Activated naive CD8-positive, alpha-beta T cell treated with anti-CD3 and anti-CD28 coated beads, Interleukin-2, amount 50 U/mL, for 16 hours (primary cell): ENCODE results near the gene ZBTB17.
"Not testable (repeated sequence)": the region's sequence is repeated elsewhere in the genome, so short reads cannot be mapped to it uniquely, and the experiment has no call there.

Experiments
- DNase-seq: peaks from one replicate; pipeline ENCODE4 v3.0.0-alpha.2; 2020; ENCODE audit warnings: low read depth, low spot score

The ZBTB17 gene

GRCh38 chr1:15975805-15976680 is at the start of gene ZBTB17:
ZBTB17 (minus strand) TSS chr1:15976101; CDS start chr1:15948495, 27,606 bp downstream.
- DNase-seq = peak; percentile 89

GRCh38 chr1:16023050-16023653 is 47.3 kb upstream of the ZBTB17 start:
- no peak for DNase-seq

GRCh38 chr1:16022393-16022792 is 46.5 kb upstream of the ZBTB17 start:
- DNase-seq = no peak

- no peak for DNase-seq
These were observed 45.8 kb upstream of the ZBTB17 start, which contains the start of gene CLCNKA for GRCh38 chr1:16021681-16022080. CLCNKA (plus strand) TSS chr1:16022036; CDS start chr1:16022620, 584 bp downstream.

- DNase-seq = not testable (repeated sequence)
These were observed 45.0 kb upstream of the ZBTB17 start for GRCh38 chr1:16020878-16021277.

GRCh38 chr1:16020325-16020724 is 44.4 kb upstream of the ZBTB17 start:
- DNase-seq = no peak

GRCh38 chr1:16019644-16020277 is 43.9 kb upstream of the ZBTB17 start:
- no peak for DNase-seq

- DNase-seq = no peak
These were observed 43.1 kb upstream of the ZBTB17 start for GRCh38 chr1:16018749-16019643.

- no peak for DNase-seq
These were observed 42.4 kb upstream of the ZBTB17 start for GRCh38 chr1:16018308-16018707.

GRCh38 chr1:16017461-16018303 is 41.8 kb upstream of the ZBTB17 start, which contains the start of gene HSPB7:
HSPB7 (minus strand) TSS chr1:16018043; CDS start chr1:16017963, 80 bp downstream.
- DNase-seq = no peak

- DNase-seq = no peak
These were observed 41.2 kb upstream of the ZBTB17 start for GRCh38 chr1:16017076-16017460.

GRCh38 chr1:16015960-16016901 is 40.3 kb upstream of the ZBTB17 start:
- DNase-seq = no peak

GRCh38 chr1:16015491-16015890 is 39.6 kb upstream of the ZBTB17 start:
- no peak for DNase-seq

GRCh38 chr1:16014509-16015482 is 38.9 kb upstream of the ZBTB17 start:
- DNase-seq = no peak

- no peak for DNase-seq
These were observed 38.0 kb upstream of the ZBTB17 start for GRCh38 chr1:16013908-16014258.

- peak; percentile 47 for DNase-seq
These were observed 37.5 kb upstream of the ZBTB17 start for GRCh38 chr1:16013220-16013907.

- DNase-seq = no peak
These were observed 36.8 kb upstream of the ZBTB17 start for GRCh38 chr1:16012590-16013219.
